BLaER1 (cell line): ENCODE measurements around the gene AOC3.
"Not testable (repeated sequence)": the region's sequence is repeated elsewhere in the genome, so short reads cannot be mapped to it uniquely, and the experiment has no call there.

ENCODE experiments used
- H3K27ac ChIP-seq: shearing (Covaris generic); formaldehyde crosslinking; 2 replicates; pipeline ENCODE4 v1.8.1; 2022
- H3K27me3 ChIP-seq: shearing (Covaris generic); formaldehyde crosslinking; 2 replicates; pipeline ENCODE4 v1.8.1; 2022
- H3K36me3 ChIP-seq: shearing (Covaris generic); formaldehyde crosslinking; 2 replicates; pipeline ENCODE4 v1.8.1; 2022
- H3K4me1 ChIP-seq: shearing (Covaris generic); formaldehyde crosslinking; 2 replicates; pipeline ENCODE4 v1.8.1; 2022
- H3K4me2 ChIP-seq: shearing (Covaris generic); formaldehyde crosslinking; 2 replicates; pipeline ENCODE4 v1.8.1; 2022
- H3K4me3 ChIP-seq: shearing (Covaris generic); formaldehyde crosslinking; 2 replicates; pipeline ENCODE4 v1.8.1; 2022
- H3K9ac ChIP-seq: shearing (Covaris generic); formaldehyde crosslinking; 2 replicates; pipeline ENCODE4 v1.8.1; 2022
- H3K9me3 ChIP-seq: shearing (Covaris generic); formaldehyde crosslinking; 2 replicates; pipeline ENCODE4 v1.8.1; 2022
- H4K20me1 ChIP-seq: shearing (Covaris generic); formaldehyde crosslinking; 2 replicates; pipeline ENCODE4 v1.8.1; 2022
- Cebpa-rat ChIP-seq: shearing (Covaris generic); IDR thresholded peaks from 2 replicates; pipeline ENCODE4 v1.8.1; 2022

The AOC3 gene

GRCh38 chr17:42843358-42843934 is 7.6 kb upstream of the AOC3 start:
- no peak for TF ChIP-seq Cebpa-rat
- Histone ChIP-seq H3K4me2 (no peak overlapping the region), H3K27me3 (no peaks in the 10 kb centered on the region), H3K9me3 (no peaks in the 10 kb centered on the region), H3K9ac (no peak overlapping the region), H3K4me3 (no peak overlapping the region), H3K4me1 (no peaks in the 10 kb centered on the region), H3K27ac (no peak overlapping the region), H3K36me3 (peaks cover 80% of the 10 kb centered on the region), H4K20me1 (peaks cover 47% of the 10 kb centered on the region)

- H4K20me1 ChIP-seq, result peaks cover 47% of the 10 kb centered on the region
- peaks cover 71% of the 10 kb centered on the region for H3K36me3 ChIP-seq
- TF ChIP-seq Cebpa-rat, result no peak
- no peak within 1 kb of the TSS for H3K27ac ChIP-seq
- 0 out of 2 replicates have a peak within 1 kb of the TSS, but pooled peaks have one; percentile 32 for H3K9ac ChIP-seq
- no peak within 1 kb of the TSS for H3K4me2 ChIP-seq
- H3K4me1 ChIP-seq, result no peaks in the 10 kb centered on the region
- no peak within 1 kb of the TSS for H3K4me3 ChIP-seq
- no peaks in the 10 kb centered on the region for H3K9me3 ChIP-seq
- H3K27me3 ChIP-seq, result no peaks in the 10 kb centered on the region
These were observed 6.7 kb upstream of the AOC3 start, which contains the start of gene AOC2 for GRCh38 chr17:42844271-42844670. AOC2 (plus strand) TSS chr17:42844580; CDS start chr17:42844627, 47 bp downstream.

GRCh38 chr17:42844761-42845555 is 6.0 kb upstream of the AOC3 start:
- 0 out of 2 replicates have a peak, but pooled peaks cover 5% of the 10 kb centered on the region for H3K4me1 ChIP-seq
- H3K27ac ChIP-seq, result no peak overlapping the region
- H3K9me3 ChIP-seq, result no peaks in the 10 kb centered on the region
- no peak for TF ChIP-seq Cebpa-rat
- no peaks in the 10 kb centered on the region for H3K27me3 ChIP-seq
- H3K36me3 ChIP-seq, result peaks cover 64% of the 10 kb centered on the region
- H4K20me1 ChIP-seq, result peaks cover 47% of the 10 kb centered on the region
- no peak overlapping the region for H3K4me2 ChIP-seq
- no peak overlapping the region for H3K4me3 ChIP-seq
- no peak overlapping the region for H3K9ac ChIP-seq

- peaks cover 47% of the 10 kb centered on the region for H4K20me1 ChIP-seq
- no peaks in the 10 kb centered on the region for H3K27me3 ChIP-seq
- H3K36me3 ChIP-seq, result peaks cover 59% of the 10 kb centered on the region
- no peak overlapping the region for H3K4me3 ChIP-seq
- H3K9ac ChIP-seq, result no peak overlapping the region
- no peak for TF ChIP-seq Cebpa-rat
- H3K4me2 ChIP-seq, result no peak overlapping the region
- H3K27ac ChIP-seq, result no peak overlapping the region
- H3K4me1 ChIP-seq, result 0 out of 2 replicates have a peak, but pooled peaks cover 7% of the 10 kb centered on the region
- H3K9me3 ChIP-seq, result no peaks in the 10 kb centered on the region
These were observed 5.5 kb upstream of the AOC3 start for GRCh38 chr17:42845556-42845917.

GRCh38 chr17:42845918-42846593 is 4.9 kb upstream of the AOC3 start:
- TF ChIP-seq Cebpa-rat, result no peak
- no peak overlapping the region for H3K4me2 ChIP-seq
- no peak overlapping the region for H3K4me3 ChIP-seq
- H3K36me3 ChIP-seq, result peaks cover 53% of the 10 kb centered on the region
- no peak overlapping the region for H3K27ac ChIP-seq
- H3K9ac ChIP-seq, result no peak overlapping the region
- 0 out of 2 replicates have a peak, but pooled peaks cover 7% of the 10 kb centered on the region for H3K4me1 ChIP-seq
- H3K9me3 ChIP-seq, result no peaks in the 10 kb centered on the region
- peaks cover 47% of the 10 kb centered on the region for H4K20me1 ChIP-seq
- no peaks in the 10 kb centered on the region for H3K27me3 ChIP-seq

GRCh38 chr17:42846594-42847280 is 4.3 kb upstream of the AOC3 start:
- Histone ChIP-seq H3K27ac (no peak overlapping the region), H3K27me3 (no peaks in the 10 kb centered on the region), H3K4me1 (0 out of 2 replicates have a peak, but pooled peaks cover 7% of the 10 kb centered on the region), H3K9ac (no peak overlapping the region), H3K36me3 (peaks cover 47% of the 10 kb centered on the region), H3K4me3 (no peak overlapping the region), H3K9me3 (no peaks in the 10 kb centered on the region), H3K4me2 (no peak overlapping the region), H4K20me1 (peaks cover 47% of the 10 kb centered on the region)
- TF ChIP-seq Cebpa-rat, result no peak

GRCh38 chr17:42848093-42848492 is 2.9 kb upstream of the AOC3 start:
- H3K27ac ChIP-seq, result no peak overlapping the region
- no peak overlapping the region for H3K4me2 ChIP-seq
- peaks cover 34% of the 10 kb centered on the region for H4K20me1 ChIP-seq
- no peak overlapping the region for H3K9ac ChIP-seq
- peaks cover 33% of the 10 kb centered on the region for H3K36me3 ChIP-seq
- H3K9me3 ChIP-seq, result no peaks in the 10 kb centered on the region
- H3K27me3 ChIP-seq, result no peaks in the 10 kb centered on the region
- TF ChIP-seq Cebpa-rat, result no peak
- no peak overlapping the region for H3K4me3 ChIP-seq
- 0 out of 2 replicates have a peak, but pooled peaks cover 7% of the 10 kb centered on the region for H3K4me1 ChIP-seq

GRCh38 chr17:42849031-42849430 is 2.0 kb upstream of the AOC3 start:
- no peak for TF ChIP-seq Cebpa-rat
- no peak overlapping the region for H3K4me2 ChIP-seq
- H3K4me3 ChIP-seq, result no peak overlapping the region

GRCh38 chr17:42849451-42850181 is 1.4 kb upstream of the AOC3 start:
- Histone ChIP-seq H3K4me1 (0 out of 2 replicates have a peak, but pooled peaks cover 7% of the 10 kb centered on the region), H3K36me3 (peaks cover 18% of the 10 kb centered on the region), H3K27me3 (no peaks in the 10 kb centered on the region), H3K9me3 (no peaks in the 10 kb centered on the region), H3K4me2 (no peak overlapping the region), H3K4me3 (no peak overlapping the region), H4K20me1 (peaks cover 19% of the 10 kb centered on the region), H3K9ac (no peak overlapping the region), H3K27ac (no peak overlapping the region)
- TF ChIP-seq Cebpa-rat, result no peak

More at GRCh38 chr17:42849031-42849430, 2.0 kb upstream of the AOC3 start:
- H3K27me3 ChIP-seq, result no peaks in the 10 kb centered on the region
- no peak overlapping the region for H3K9ac ChIP-seq
- H3K4me1 ChIP-seq, result 0 out of 2 replicates have a peak, but pooled peaks cover 7% of the 10 kb centered on the region
- H4K20me1 ChIP-seq, result peaks cover 24% of the 10 kb centered on the region
- peaks cover 24% of the 10 kb centered on the region for H3K36me3 ChIP-seq
- H3K9me3 ChIP-seq, result no peaks in the 10 kb centered on the region
- no peak overlapping the region for H3K27ac ChIP-seq

GRCh38 chr17:42851371-42852240 is 607 bp downstream of the AOC3 start:
- not testable (repeated sequence) for H3K4me3 ChIP-seq, H4K20me1 ChIP-seq, H3K4me2 ChIP-seq, H3K27ac ChIP-seq, H3K27me3 ChIP-seq, H3K9ac ChIP-seq, H3K36me3 ChIP-seq, H3K4me1 ChIP-seq, H3K9me3 ChIP-seq
